Subcutaneous abdominal adipose tissue (tissue), 5 donors: ENCODE measurements around the gene HSP90AB1.

Source experiments
- H3K27ac ChIP-seq: one replicate; pipeline ENCODE4 v1.7.0; 2013; ENCODE audit warnings: low read depth, mild to moderate bottlenecking, inconsistent platforms, low read length, moderate library complexity
- H3K27me3 ChIP-seq, 5 donors: one replicate each; pipeline ENCODE4 v1.7.0; 2013; ENCODE audit warnings: low read length in 5 of 5, inconsistent platforms in 1 of 5; ENCODE audit not compliant: control insufficient read depth in 5 of 5, insufficient read depth in 4 of 5
- H3K36me3 ChIP-seq, 5 donors: one replicate each; pipeline ENCODE4 v1.7.0; 2013; ENCODE audit warnings: low read length in 5 of 5; ENCODE audit not compliant: control insufficient read depth in 5 of 5, insufficient read depth in 5 of 5
- H3K4me1 ChIP-seq, 5 donors: one replicate each; pipeline ENCODE4 v1.7.0; 2013; ENCODE audit warnings: low read length in 5 of 5, mild to moderate bottlenecking in 3 of 5, moderate library complexity in 1 of 5; ENCODE audit not compliant: control insufficient read depth in 5 of 5, insufficient read depth in 5 of 5
- H3K4me3 ChIP-seq, 5 donors: one replicate each; pipeline ENCODE4 v1.7.0; 2013; ENCODE audit warnings: low read length in 5 of 5, low read depth in 1 of 5
- H3K9ac ChIP-seq, 5 donors: one replicate each; pipeline ENCODE4 v1.7.0; 2013; ENCODE audit warnings: low read length in 5 of 5, mild to moderate bottlenecking in 4 of 5, moderate library complexity in 3 of 5
- H3K9me3 ChIP-seq, 5 donors: one replicate each; pipeline ENCODE4 v1.7.0; 2013; ENCODE audit warnings: low read length in 5 of 5; ENCODE audit not compliant: control insufficient read depth in 5 of 5
- donor health status: healthy.
- donor health status: healthy.
- donor health status: healthy.
- donor health status: healthy.
- donor health status: healthy.

Gene HSP90AB1

GRCh38 chr6:44247338-44248302 lies 719 bp downstream of the HSP90AB1 start:
- H3K27ac ChIP-seq: peak overlapping the region; percentile 99
- peak overlapping the region; percentile 91 to 100 (median 98) for H3K9ac ChIP-seq
- H3K4me3 ChIP-seq: peak overlapping the region; percentile 86 to 99 (median 98)
- no peaks in the 10 kb centered on the region for H3K27me3 ChIP-seq
- peaks cover 26 to 44% (median 41%) of the 10 kb centered on the region in 5 donors for H3K36me3 ChIP-seq
- peaks cover 7 to 42% (median 30%) of the 10 kb centered on the region in 5 donors for H3K4me1 ChIP-seq
- H3K9me3 ChIP-seq: no peaks in the 10 kb centered on the region

GRCh38 chr6:44248579-44248978 lies 1.7 kb downstream of the HSP90AB1 start:
- H3K4me3 ChIP-seq: peak overlapping the region; percentile 85 to 99 (median 97)
- peak overlapping the region; percentile 99 for H3K27ac ChIP-seq
- H3K27me3 ChIP-seq: no peaks in the 10 kb centered on the region
- H3K36me3 ChIP-seq: peaks cover 26 to 53% (median 50%) of the 10 kb centered on the region in 5 donors
- peak overlapping the region; percentile 91 to 100 (median 98) for H3K9ac ChIP-seq
- H3K9me3 ChIP-seq: no peaks in the 10 kb centered on the region
- peaks cover 7 to 42% (median 30%) of the 10 kb centered on the region in 5 donors for H3K4me1 ChIP-seq

- H3K36me3 ChIP-seq: peaks cover 29 to 60% (median 57%) of the 10 kb centered on the region in 5 donors
- H3K9ac ChIP-seq: peak overlapping the region in 3 of 5 donors; percentile 6 to 91 (median 41)
- H3K27ac ChIP-seq: peak overlapping the region; percentile 99
- no peaks in the 10 kb centered on the region for H3K9me3 ChIP-seq
- no peaks in the 10 kb centered on the region for H3K27me3 ChIP-seq
- H3K4me3 ChIP-seq: peak overlapping the region; percentile 85 to 99 (median 97)
- peaks cover 9 to 42% (median 30%) of the 10 kb centered on the region in 5 donors for H3K4me1 ChIP-seq
These were observed 2.3 kb downstream of the HSP90AB1 start for GRCh38 chr6:44249082-44249748.

GRCh38 chr6:44250067-44250717 lies 3.3 kb downstream of the HSP90AB1 start:
- H3K27ac ChIP-seq: peak overlapping the region; percentile 99
- peak overlapping the region in 1 of 5 donors; percentile 9 for H3K9ac ChIP-seq
- peaks cover 29 to 70% (median 66%) of the 10 kb centered on the region in 5 donors for H3K36me3 ChIP-seq
- no peaks in the 10 kb centered on the region for H3K9me3 ChIP-seq
- H3K4me1 ChIP-seq: peaks cover 9 to 41% (median 30%) of the 10 kb centered on the region in 5 donors
- no peak overlapping the region for H3K4me3 ChIP-seq
- H3K27me3 ChIP-seq: no peaks in the 10 kb centered on the region

- Histone ChIP-seq H3K9ac (no peak overlapping the region), H3K9me3 (no peaks in the 10 kb centered on the region), H3K36me3 (peaks cover 29 to 75% (median 70%) of the 10 kb centered on the region in 5 donors), H3K27ac (peak overlapping the region; percentile 4), H3K4me1 (peaks cover 9 to 36% (median 26%) of the 10 kb centered on the region in 5 donors), H3K27me3 (no peaks in the 10 kb centered on the region), H3K4me3 (no peak overlapping the region)
These were observed 3.8 kb downstream of the HSP90AB1 start for GRCh38 chr6:44250718-44251123.

- Histone ChIP-seq H3K36me3 (peaks cover 29 to 75% (median 70%) of the 10 kb centered on the region in 5 donors), H3K27ac (peak overlapping the region; percentile 33), H3K4me1 (peaks cover 11 to 37% (median 31%) of the 10 kb centered on the region in 5 donors)
These were observed 4.9 kb downstream of the HSP90AB1 start for GRCh38 chr6:44251576-44252524.

GRCh38 chr6:44253307-44254101 lies 6.6 kb downstream of the HSP90AB1 start:
- H3K27me3 ChIP-seq: no peaks in the 10 kb centered on the region
- H3K27ac ChIP-seq: no peak overlapping the region
- H3K4me3 ChIP-seq: no peak overlapping the region
- H3K9ac ChIP-seq: no peak overlapping the region
- peaks cover 9 to 39% (median 34%) of the 10 kb centered on the region in 5 donors for H3K4me1 ChIP-seq
- no peaks in the 10 kb centered on the region for H3K9me3 ChIP-seq
- peaks cover 29 to 74% (median 72%) of the 10 kb centered on the region in 5 donors for H3K36me3 ChIP-seq

More at GRCh38 chr6:44251576-44252524, 4.9 kb downstream of the HSP90AB1 start:
- no peak overlapping the region for H3K9ac ChIP-seq
- H3K27me3 ChIP-seq: no peaks in the 10 kb centered on the region
- no peak overlapping the region for H3K4me3 ChIP-seq
- no peaks in the 10 kb centered on the region for H3K9me3 ChIP-seq

GRCh38 chr6:44254191-44255104 lies 7.5 kb downstream of the HSP90AB1 start:
- no peaks in the 10 kb centered on the region for H3K27me3 ChIP-seq
- H3K9ac ChIP-seq: no peak overlapping the region
- H3K4me3 ChIP-seq: no peak overlapping the region
- H3K9me3 ChIP-seq: no peaks in the 10 kb centered on the region
- no peak overlapping the region for H3K27ac ChIP-seq
- peaks cover 27 to 72% (median 68%) of the 10 kb centered on the region in 5 donors for H3K36me3 ChIP-seq
- H3K4me1 ChIP-seq: peaks cover 7 to 30% (median 24%) of the 10 kb centered on the region in 5 donors
